ENCODE data around the gene SMAP2. TPM values are rescaled to one million over a fixed set of nuclear protein-coding genes. Genes with fewer than 3 reads are reported as not detected.

SMAP2 gene
- total RNA-seq, 1 experiment from 2014 or later, result 20.2 TPM

DNA sequence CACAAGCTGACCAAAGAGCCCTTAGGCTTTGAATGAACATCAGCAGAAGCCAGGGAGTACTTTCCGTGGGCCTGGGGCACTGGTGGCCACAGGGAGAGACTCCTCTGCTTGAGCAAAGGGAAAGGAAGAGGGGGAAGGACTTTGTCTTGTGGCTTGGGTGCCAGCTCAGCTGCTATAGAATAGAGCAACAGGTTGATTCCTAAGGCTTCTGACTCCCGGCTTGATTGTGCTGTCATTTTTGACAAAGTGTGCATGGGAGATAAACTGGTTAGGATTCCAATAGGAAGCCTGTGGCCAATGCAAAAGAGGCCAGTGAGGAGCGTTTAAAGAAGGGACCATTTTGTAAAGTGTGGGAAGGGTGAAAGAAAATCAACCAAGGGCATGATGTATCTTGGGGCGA is 11.9 kb upstream of the SMAP2 start:
- CTCF ChIA-PET, result interaction anchor here (0.7 to 1.4 kb wide), 2 partner anchors 21 to 23 kb away, joined by 4 to 6 read pairs; no protein-coding TSS in a partner anchor

GRCh38 chr1:40362199-40362598 is 11.3 kb upstream of the SMAP2 start:
- Mint-ChIP-seq H3K27me3 (ENCODE audit: insufficient read depth, unreplicated experiment) (no peaks in the 10 kb centered on the region), H3K27ac (ENCODE audit: low read depth, unreplicated experiment) (no peak overlapping the region), H3K4me1 (ENCODE audit: insufficient read depth, unreplicated experiment) (no peaks in the 10 kb centered on the region), H3K36me3 (ENCODE audit: insufficient read depth, unreplicated experiment) (no peaks in the 10 kb centered on the region), H3K9me3 (ENCODE audit: unreplicated experiment) (peaks cover 14% of the 10 kb centered on the region), H3K4me3 (ENCODE audit: unreplicated experiment) (no peak overlapping the region)
- CTCF ChIA-PET, result interaction anchor here (0.7 to 1.4 kb wide), 2 partner anchors 21 to 24 kb away, joined by 4 to 6 read pairs; no protein-coding TSS in a partner anchor
- no peak for DNase-seq (ENCODE audit: unreplicated experiment)
- POLR2A ChIA-PET, result interaction anchor here (0.8 to 3.1 kb wide), 2 partner anchors 12 to 179 kb away, joined by 4 to 13 read pairs; partner anchors contain the start of gene SMAP2
- TF ChIP-seq, protein P1, sequence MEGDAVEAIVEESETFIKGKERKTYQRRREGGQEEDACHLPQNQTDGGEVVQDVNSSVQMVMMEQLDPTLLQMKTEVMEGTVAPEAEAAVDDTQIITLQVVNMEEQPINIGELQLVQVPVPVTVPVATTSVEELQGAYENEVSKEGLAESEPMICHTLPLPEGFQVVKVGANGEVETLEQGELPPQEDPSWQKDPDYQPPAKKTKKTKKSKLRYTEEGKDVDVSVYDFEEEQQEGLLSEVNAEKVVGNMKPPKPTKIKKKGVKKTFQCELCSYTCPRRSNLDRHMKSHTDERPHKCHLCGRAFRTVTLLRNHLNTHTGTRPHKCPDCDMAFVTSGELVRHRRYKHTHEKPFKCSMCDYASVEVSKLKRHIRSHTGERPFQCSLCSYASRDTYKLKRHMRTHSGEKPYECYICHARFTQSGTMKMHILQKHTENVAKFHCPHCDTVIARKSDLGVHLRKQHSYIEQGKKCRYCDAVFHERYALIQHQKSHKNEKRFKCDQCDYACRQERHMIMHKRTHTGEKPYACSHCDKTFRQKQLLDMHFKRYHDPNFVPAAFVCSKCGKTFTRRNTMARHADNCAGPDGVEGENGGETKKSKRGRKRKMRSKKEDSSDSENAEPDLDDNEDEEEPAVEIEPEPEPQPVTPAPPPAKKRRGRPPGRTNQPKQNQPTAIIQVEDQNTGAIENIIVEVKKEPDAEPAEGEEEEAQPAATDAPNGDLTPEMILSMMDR (IDR thresholded peaks at IDR 0.05; ENCODE audit: unreplicated experiment), result no peak
- no TSS peak for BruUV-seq (replicated peaks)
- intact Hi-C loops (cut with micrococcal nuclease), result no loop called here

More for the DNA sequence above, 11.9 kb upstream of the SMAP2 start:
- intact Hi-C loops (cut with micrococcal nuclease), result no loop called here
- no peak for DNase-seq (ENCODE audit: unreplicated experiment)
- POLR2A ChIA-PET, result no interaction called here
- Mint-ChIP-seq H3K9me3 (ENCODE audit: unreplicated experiment) (peaks cover 14% of the 10 kb centered on the region), H3K4me1 (ENCODE audit: insufficient read depth, unreplicated experiment) (no peaks in the 10 kb centered on the region), H3K36me3 (ENCODE audit: insufficient read depth, unreplicated experiment) (no peaks in the 10 kb centered on the region), H3K27ac (ENCODE audit: low read depth, unreplicated experiment) (no peak overlapping the region), H3K4me3 (ENCODE audit: unreplicated experiment) (no peak overlapping the region), H3K27me3 (ENCODE audit: insufficient read depth, unreplicated experiment) (no peaks in the 10 kb centered on the region)
- no TSS peak for BruUV-seq (replicated peaks)
- TF ChIP-seq, protein P1 (IDR thresholded peaks at IDR 0.05; ENCODE audit: unreplicated experiment), result no peak

- CTCF ChIA-PET, result interaction anchor here (0.6 kb wide), 1 partner anchor 14 kb away, joined by 3 read pairs; no protein-coding TSS in a partner anchor
- no peak overlapping the region for H3K4me3 Mint-ChIP-seq (ENCODE audit: unreplicated experiment)
- no TSS peak for BruUV-seq (replicated peaks)
- H3K9me3 Mint-ChIP-seq (ENCODE audit: unreplicated experiment), result peaks cover 14% of the 10 kb centered on the region
- intact Hi-C loops (cut with micrococcal nuclease), result no loop called here
- POLR2A ChIA-PET, result interaction anchor here (0.8 to 3.1 kb wide), 2 partner anchors 12 to 179 kb away, joined by 4 to 13 read pairs; partner anchors contain the start of gene SMAP2
- no peaks in the 10 kb centered on the region for H3K27me3 Mint-ChIP-seq (ENCODE audit: insufficient read depth, unreplicated experiment)
- no peaks in the 10 kb centered on the region for H3K4me1 Mint-ChIP-seq (ENCODE audit: insufficient read depth, unreplicated experiment)
- no peak for DNase-seq (ENCODE audit: unreplicated experiment)
- H3K27ac Mint-ChIP-seq (ENCODE audit: low read depth, unreplicated experiment), result no peak overlapping the region
- TF ChIP-seq, protein P1 (IDR thresholded peaks at IDR 0.05; ENCODE audit: unreplicated experiment), result no peak
- H3K36me3 Mint-ChIP-seq (ENCODE audit: insufficient read depth, unreplicated experiment), result no peaks in the 10 kb centered on the region
These were observed 10.8 kb upstream of the SMAP2 start for GRCh38 chr1:40362699-40363098.

GRCh38 chr1:40363721-40364120 is 9.8 kb upstream of the SMAP2 start:
- Mint-ChIP-seq H3K4me3 (ENCODE audit: unreplicated experiment) (no peak overlapping the region), H3K4me1 (ENCODE audit: insufficient read depth, unreplicated experiment) (no peaks in the 10 kb centered on the region), H3K9me3 (ENCODE audit: unreplicated experiment) (peaks cover 11% of the 10 kb centered on the region), H3K27ac (ENCODE audit: low read depth, unreplicated experiment) (no peak overlapping the region), H3K27me3 (ENCODE audit: insufficient read depth, unreplicated experiment) (no peaks in the 10 kb centered on the region), H3K36me3 (ENCODE audit: insufficient read depth, unreplicated experiment) (no peaks in the 10 kb centered on the region)
- intact Hi-C loops (cut with micrococcal nuclease), result no loop called here
- DNase-seq (ENCODE audit: unreplicated experiment), result no peak
- BruUV-seq (replicated peaks), result no TSS peak
- TF ChIP-seq, protein P1 (IDR thresholded peaks at IDR 0.05; ENCODE audit: unreplicated experiment), result no peak
- ChIA-PET CTCF (interaction anchor here (2.0 kb wide), 1 partner anchor 25 kb away, joined by 10 read pairs; no protein-coding TSS in a partner anchor), POLR2A (interaction anchor here (3.1 kb wide), 1 partner anchor 11 kb away, joined by 13 read pairs; the partner anchor contains the start of gene SMAP2)

All from MCF 10A (cell line).